Liver (tissue), 3 donors: ENCODE measurements around the gene CDCA3.

Experiments used
- GABPA ChIP-seq, 2 donors: IDR thresholded peaks in 1 of 2; conservative IDR thresholded peaks in 1 of 2; 2 replicates each; pipeline ENCODE4 v1.6.1; 2016; ENCODE audit warnings: antibody characterized with exemption in 2 of 2, mild to moderate bottlenecking in 1 of 2, moderate library complexity in 1 of 2
- JUND ChIP-seq, 2 donors: IDR thresholded peaks; 2 replicates each; pipeline ENCODE4 v1.6.1; 2016; ENCODE audit warnings: antibody characterized with exemption in 2 of 2
- NR2F2 ChIP-seq: IDR thresholded peaks from 2 replicates; pipeline ENCODE4 v1.6.1; 2016; ENCODE audit warnings: antibody characterized with exemption
- RAD21 ChIP-seq, 2 donors: IDR thresholded peaks; 2 replicates each; pipeline ENCODE4 v1.6.1; 2016; ENCODE audit warnings: antibody characterized with exemption in 2 of 2, mild to moderate bottlenecking in 2 of 2
- TAF1 ChIP-seq: conservative IDR thresholded peaks from 2 replicates; pipeline ENCODE4 v1.6.1; 2016; ENCODE audit warnings: antibody characterized with exemption, mild to moderate bottlenecking
- YY1 ChIP-seq: IDR thresholded peaks from 2 replicates; pipeline ENCODE4 v1.6.1; 2016; ENCODE audit warnings: antibody characterized with exemption, mild to moderate bottlenecking
- TF ChIP-seq, protein P1 (sequence below): fragments of 150-350 bp; IDR thresholded peaks from 2 replicates; pipeline ENCODE4 v1.5.1; 2017; ENCODE audit warnings: improper control_type of control experiment, low read depth, low read length; ENCODE audit not compliant: missing input control
- TF ChIP-seq, protein P2 (sequence below): IDR thresholded peaks from 2 replicates; pipeline ENCODE4 v1.6.1; 2016; ENCODE audit warnings: antibody characterized with exemption, mild to moderate bottlenecking
- TF ChIP-seq, protein P3 (sequence below): IDR thresholded peaks from 2 replicates; pipeline ENCODE4 v1.6.1; 2016; ENCODE audit warnings: antibody characterized with exemption
- donor health status: healthy.
- donor health status: healthy.

DNA sequence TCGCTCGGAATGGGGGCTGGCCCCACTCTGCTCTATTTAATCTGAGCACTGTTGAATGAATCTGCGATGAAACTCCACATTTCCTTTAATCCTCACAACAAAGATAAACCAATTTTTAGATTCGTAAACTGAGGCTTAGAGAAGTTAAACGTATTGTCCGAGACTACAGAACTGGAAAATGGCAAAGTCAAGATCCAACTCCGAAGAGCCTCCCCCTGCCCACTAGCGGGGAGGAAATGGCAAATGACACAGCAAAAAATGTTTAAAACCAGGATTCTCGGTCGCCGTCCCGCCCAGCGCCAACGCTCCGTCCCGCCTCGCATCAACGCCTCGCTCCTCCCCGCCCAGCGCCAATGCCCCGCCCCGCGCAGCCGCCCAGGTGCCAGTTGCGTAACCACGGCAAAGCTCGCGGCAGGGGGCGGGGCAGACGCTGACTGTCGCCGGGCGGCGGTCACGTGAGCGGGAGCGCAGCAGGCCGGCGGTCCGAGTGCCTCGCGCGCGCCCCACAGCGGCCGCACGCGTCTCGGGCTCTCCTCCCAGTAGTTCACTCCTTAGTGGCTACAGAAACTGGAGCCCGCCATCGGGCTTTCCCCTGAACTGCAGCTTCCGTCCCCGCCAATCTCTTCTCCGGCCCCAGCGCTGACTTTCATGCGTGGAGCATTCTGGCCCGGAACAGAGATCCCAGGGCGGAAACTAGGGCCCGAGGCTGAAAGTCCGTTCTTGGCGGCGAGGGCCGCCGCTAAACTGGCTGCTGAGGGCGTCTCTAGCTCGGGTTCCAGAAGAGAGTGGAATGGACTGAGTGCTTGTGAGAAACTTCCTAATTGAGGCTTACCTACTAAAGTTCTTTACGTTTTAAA is 39.9 kb upstream of the CDCA3 start:
- TF ChIP-seq, protein P1, sequence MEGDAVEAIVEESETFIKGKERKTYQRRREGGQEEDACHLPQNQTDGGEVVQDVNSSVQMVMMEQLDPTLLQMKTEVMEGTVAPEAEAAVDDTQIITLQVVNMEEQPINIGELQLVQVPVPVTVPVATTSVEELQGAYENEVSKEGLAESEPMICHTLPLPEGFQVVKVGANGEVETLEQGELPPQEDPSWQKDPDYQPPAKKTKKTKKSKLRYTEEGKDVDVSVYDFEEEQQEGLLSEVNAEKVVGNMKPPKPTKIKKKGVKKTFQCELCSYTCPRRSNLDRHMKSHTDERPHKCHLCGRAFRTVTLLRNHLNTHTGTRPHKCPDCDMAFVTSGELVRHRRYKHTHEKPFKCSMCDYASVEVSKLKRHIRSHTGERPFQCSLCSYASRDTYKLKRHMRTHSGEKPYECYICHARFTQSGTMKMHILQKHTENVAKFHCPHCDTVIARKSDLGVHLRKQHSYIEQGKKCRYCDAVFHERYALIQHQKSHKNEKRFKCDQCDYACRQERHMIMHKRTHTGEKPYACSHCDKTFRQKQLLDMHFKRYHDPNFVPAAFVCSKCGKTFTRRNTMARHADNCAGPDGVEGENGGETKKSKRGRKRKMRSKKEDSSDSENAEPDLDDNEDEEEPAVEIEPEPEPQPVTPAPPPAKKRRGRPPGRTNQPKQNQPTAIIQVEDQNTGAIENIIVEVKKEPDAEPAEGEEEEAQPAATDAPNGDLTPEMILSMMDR: peak; percentile 85
- TF ChIP-seq GABPA (IDR thresholded peaks at IDR 0.05 in 1 of 2, conservative IDR thresholded peaks at IDR 0.05 in 1 of 2) (peak; percentile 18 to 22), RAD21 (IDR thresholded peaks at IDR 0.05) (peak; percentile 62), TAF1 (peak; percentile 82), YY1 (peak; percentile 76), JUND (IDR thresholded peaks at IDR 0.05) (no peak), NR2F2 (no peak)
- TF ChIP-seq, protein P2, sequence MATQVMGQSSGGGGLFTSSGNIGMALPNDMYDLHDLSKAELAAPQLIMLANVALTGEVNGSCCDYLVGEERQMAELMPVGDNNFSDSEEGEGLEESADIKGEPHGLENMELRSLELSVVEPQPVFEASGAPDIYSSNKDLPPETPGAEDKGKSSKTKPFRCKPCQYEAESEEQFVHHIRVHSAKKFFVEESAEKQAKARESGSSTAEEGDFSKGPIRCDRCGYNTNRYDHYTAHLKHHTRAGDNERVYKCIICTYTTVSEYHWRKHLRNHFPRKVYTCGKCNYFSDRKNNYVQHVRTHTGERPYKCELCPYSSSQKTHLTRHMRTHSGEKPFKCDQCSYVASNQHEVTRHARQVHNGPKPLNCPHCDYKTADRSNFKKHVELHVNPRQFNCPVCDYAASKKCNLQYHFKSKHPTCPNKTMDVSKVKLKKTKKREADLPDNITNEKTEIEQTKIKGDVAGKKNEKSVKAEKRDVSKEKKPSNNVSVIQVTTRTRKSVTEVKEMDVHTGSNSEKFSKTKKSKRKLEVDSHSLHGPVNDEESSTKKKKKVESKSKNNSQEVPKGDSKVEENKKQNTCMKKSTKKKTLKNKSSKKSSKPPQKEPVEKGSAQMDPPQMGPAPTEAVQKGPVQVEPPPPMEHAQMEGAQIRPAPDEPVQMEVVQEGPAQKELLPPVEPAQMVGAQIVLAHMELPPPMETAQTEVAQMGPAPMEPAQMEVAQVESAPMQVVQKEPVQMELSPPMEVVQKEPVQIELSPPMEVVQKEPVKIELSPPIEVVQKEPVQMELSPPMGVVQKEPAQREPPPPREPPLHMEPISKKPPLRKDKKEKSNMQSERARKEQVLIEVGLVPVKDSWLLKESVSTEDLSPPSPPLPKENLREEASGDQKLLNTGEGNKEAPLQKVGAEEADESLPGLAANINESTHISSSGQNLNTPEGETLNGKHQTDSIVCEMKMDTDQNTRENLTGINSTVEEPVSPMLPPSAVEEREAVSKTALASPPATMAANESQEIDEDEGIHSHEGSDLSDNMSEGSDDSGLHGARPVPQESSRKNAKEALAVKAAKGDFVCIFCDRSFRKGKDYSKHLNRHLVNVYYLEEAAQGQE: peak; percentile 94
- TF ChIP-seq, protein P3, sequence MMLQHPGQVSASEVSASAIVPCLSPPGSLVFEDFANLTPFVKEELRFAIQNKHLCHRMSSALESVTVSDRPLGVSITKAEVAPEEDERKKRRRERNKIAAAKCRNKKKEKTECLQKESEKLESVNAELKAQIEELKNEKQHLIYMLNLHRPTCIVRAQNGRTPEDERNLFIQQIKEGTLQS: no peak
